ENCODE data around the gene PLEKHH1.

GRCh38 chr14:67582061-67582460, 49.0 kb downstream of the PLEKHH1 start:
- TF ChIP-seq CTCF (conservative IDR thresholded peaks at IDR 0.05 in 1 of 2, IDR thresholded peaks at IDR 0.05 in 1 of 2; ENCODE audit: extremely low read depth in 1 of 2, insufficient read depth in 1 of 2, low read depth in 1 of 2, low read length in 2 of 2) = no peak
- no peak for TF ChIP-seq EZH2 (IDR thresholded peaks at IDR 0.05; ENCODE audit: borderline replicate concordance, low read length)

All from mammary epithelial cell (primary cell).